Mammary epithelial cell (primary cell): ENCODE results near the gene TMEM185B.

Experiments used
- EZH2 ChIP-seq: IDR thresholded peaks from 2 replicates; pipeline ENCODE4 v1.6.1; 2012; ENCODE audit warnings: low read length, inconsistent platforms, borderline replicate concordance
- TF ChIP-seq, protein P1 (sequence below), 2 donors: IDR thresholded peaks in 1 of 2; conservative IDR thresholded peaks in 1 of 2; 2 replicates each; pipeline ENCODE4 v1.5.1; 2011 to 2012; ENCODE audit warnings: inconsistent platforms in 2 of 2, low read length in 2 of 2, mild to moderate bottlenecking in 2 of 2, control low read depth in 1 of 2, low read depth in 1 of 2; ENCODE audit not compliant: insufficient read depth in 1 of 2; ENCODE audit errors: extremely low read depth in 1 of 2

DNA sequence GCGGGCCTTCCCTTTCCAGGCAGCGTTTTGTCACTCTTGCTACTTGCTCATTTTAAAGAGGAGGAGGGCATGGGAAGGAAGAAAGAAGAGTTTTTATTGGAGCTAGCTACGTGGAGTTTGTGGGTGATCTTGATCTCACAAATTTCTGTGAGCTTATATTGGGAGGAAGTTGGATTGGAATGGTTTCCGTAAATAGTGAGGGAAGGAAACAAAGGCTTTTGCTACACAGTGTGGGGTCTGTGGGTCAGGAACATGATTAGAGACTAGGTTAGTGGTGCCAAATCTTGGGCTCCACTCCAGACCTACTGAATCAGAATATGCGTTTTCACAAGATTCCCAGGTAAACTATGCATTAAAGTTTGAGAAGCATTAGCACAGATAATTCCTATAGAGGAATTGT lies 37.5 kb upstream of the TMEM185B start:
- TF ChIP-seq, protein P1, sequence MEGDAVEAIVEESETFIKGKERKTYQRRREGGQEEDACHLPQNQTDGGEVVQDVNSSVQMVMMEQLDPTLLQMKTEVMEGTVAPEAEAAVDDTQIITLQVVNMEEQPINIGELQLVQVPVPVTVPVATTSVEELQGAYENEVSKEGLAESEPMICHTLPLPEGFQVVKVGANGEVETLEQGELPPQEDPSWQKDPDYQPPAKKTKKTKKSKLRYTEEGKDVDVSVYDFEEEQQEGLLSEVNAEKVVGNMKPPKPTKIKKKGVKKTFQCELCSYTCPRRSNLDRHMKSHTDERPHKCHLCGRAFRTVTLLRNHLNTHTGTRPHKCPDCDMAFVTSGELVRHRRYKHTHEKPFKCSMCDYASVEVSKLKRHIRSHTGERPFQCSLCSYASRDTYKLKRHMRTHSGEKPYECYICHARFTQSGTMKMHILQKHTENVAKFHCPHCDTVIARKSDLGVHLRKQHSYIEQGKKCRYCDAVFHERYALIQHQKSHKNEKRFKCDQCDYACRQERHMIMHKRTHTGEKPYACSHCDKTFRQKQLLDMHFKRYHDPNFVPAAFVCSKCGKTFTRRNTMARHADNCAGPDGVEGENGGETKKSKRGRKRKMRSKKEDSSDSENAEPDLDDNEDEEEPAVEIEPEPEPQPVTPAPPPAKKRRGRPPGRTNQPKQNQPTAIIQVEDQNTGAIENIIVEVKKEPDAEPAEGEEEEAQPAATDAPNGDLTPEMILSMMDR (conservative IDR thresholded peaks at IDR 0.05 in 1 of 2, IDR thresholded peaks at IDR 0.05 in 1 of 2; ENCODE audit: extremely low read depth in 1 of 2, insufficient read depth in 1 of 2, low read depth in 1 of 2, low read length in 2 of 2) = no peak
- TF ChIP-seq EZH2 = no peak
